Natural killer cell (primary cell): ENCODE results near the gene BRF1. TPM values are rescaled to one million over a fixed set of nuclear protein-coding genes. Genes with fewer than 3 reads are reported as not detected.

ENCODE experiments used
- ATAC-seq, 3 donors: fragments of 150-1000 bp in 2 of 3; fragments of 200-7000 bp in 1 of 3; cut with Tn5 transposase; 1 replicate in 1 of 3; 2 replicates in 2 of 3; pipeline ENCODE4 v1.10.0; 2021; ENCODE audit warnings: mild to moderate bottlenecking in 2 of 3, moderate library complexity in 2 of 3
- DNase-seq, 2 donors: peaks; one replicate each; pipeline versions ENCODE4 v3.0.0 to v3.0.0-alpha.2; 2013 to 2021; ENCODE audit warnings: mixed read lengths in 1 of 2
- H3K27ac ChIP-seq: one replicate; pipeline ENCODE4 v1.5.1; 2013; ENCODE audit warnings: mild to moderate bottlenecking, low read length
- H3K27me3 ChIP-seq: one replicate; pipeline ENCODE4 v1.6.1; 2013; ENCODE audit warnings: low read length; ENCODE audit not compliant: control insufficient read depth, insufficient read depth
- H3K36me3 ChIP-seq: one replicate; pipeline ENCODE4 v1.6.1; 2013; ENCODE audit warnings: low read length; ENCODE audit not compliant: control insufficient read depth, insufficient read depth
- H3K4me1 ChIP-seq: one replicate; pipeline ENCODE4 v1.6.1; 2013; ENCODE audit warnings: low read length; ENCODE audit not compliant: control insufficient read depth, insufficient read depth
- H3K4me3 ChIP-seq: one replicate; pipeline ENCODE4 v1.5.1; 2013; ENCODE audit warnings: low read length
- H3K9me3 ChIP-seq: one replicate; pipeline ENCODE4 v1.6.1; 2013; ENCODE audit warnings: low read length; ENCODE audit not compliant: control insufficient read depth, insufficient read depth
- H3K27ac Mint-ChIP-seq, 2 donors: one replicate each; pipeline ENCODE4 v1.8.0; 2022; ENCODE audit warnings: mild to moderate bottlenecking in 2 of 2, mixed read lengths in 2 of 2, moderate library complexity in 1 of 2
- H3K27me3 Mint-ChIP-seq, 2 donors: one replicate each; pipeline ENCODE4 v1.8.0; 2022; ENCODE audit warnings: low read depth in 2 of 2, mixed read lengths in 2 of 2
- H3K36me3 Mint-ChIP-seq: one replicate; pipeline ENCODE4 v1.8.0; 2022; ENCODE audit warnings: mixed read lengths
- H3K4me1 Mint-ChIP-seq, 2 donors: one replicate each; pipeline ENCODE4 v1.8.0; 2022; ENCODE audit warnings: mixed read lengths in 2 of 2
- H3K4me3 Mint-ChIP-seq: one replicate; pipeline ENCODE4 v1.8.0; 2022; ENCODE audit warnings: mild to moderate bottlenecking, moderate library complexity, mixed read lengths
- H3K9me3 Mint-ChIP-seq, 2 donors: one replicate each; pipeline ENCODE4 v1.8.0; 2022; ENCODE audit warnings: mixed read lengths in 2 of 2
- CTCF ChIP-seq: fragments of 200-600 bp; IDR thresholded peaks from one replicate; pipeline ENCODE4 v1.8.0; 2022; ENCODE audit warnings: antibody characterized with exemption
- whole genome bisulfite sequencing: methylation state at CpG from one replicate; pipeline ENCODE4 v1.1.7; 2013; ENCODE audit warnings: missing lambda C conversion rate; ENCODE audit not compliant: insufficient coverage; 5-methylcytosine and 5-hydroxymethylcytosine counted together
- intact Hi-C: fragments of 100-400 bp; cut with micrococcal nuclease; formaldehyde crosslinking; loops from one replicate; pipeline ENCODE4 v1.14.2; 2022
- total RNA-seq, 4 donors: library from RNA; stranded (reverse); fragments of 120-200 nt in 1 of 4; gene quantifications; one replicate each; pipeline versions ENCODE4 v1.2.3 to v1.2.4, GENCODE V29; 2013 to 2022

BRF1 gene
- total RNA-seq, 3 donors from 2014 or later (not counting 1 experiment from before 2014, with no cell fraction given) = 82.4 to 92.7 (median 87.4) TPM

GRCh38 chr14:105209091-105209490 lies 91.7 kb downstream of the BRF1 start:
- H3K4me3 Mint-ChIP-seq = no peak overlapping the region
- Histone ChIP-seq H3K4me3 (no peak overlapping the region), H3K27me3 (no peaks in the 10 kb centered on the region), H3K4me1 (peaks cover 8% of the 10 kb centered on the region), H3K36me3 (peaks cover 16% of the 10 kb centered on the region), H3K27ac (no peak overlapping the region), H3K9me3 (no peaks in the 10 kb centered on the region)
- peaks cover 0 to 10% of the 10 kb centered on the region in 2 donors for H3K4me1 Mint-ChIP-seq
- WGBS = 91% methylated on average over 8 of the region's 8 CpGs
- no peaks in the 10 kb centered on the region for H3K9me3 Mint-ChIP-seq
- DNase-seq (no peak), ATAC-seq (no peak)
- no peaks in the 10 kb centered on the region for H3K27me3 Mint-ChIP-seq
- no peak for TF ChIP-seq CTCF
- intact Hi-C loops = loop anchor here (10.0 kb wide), 1 partner anchor 86 kb away; no protein-coding TSS in a partner anchor
- no peaks in the 10 kb centered on the region for H3K36me3 Mint-ChIP-seq
- H3K27ac Mint-ChIP-seq = no peak overlapping the region

GRCh38 chr14:105208738-105209075 lies 92.1 kb downstream of the BRF1 start:
- H3K4me3 Mint-ChIP-seq = no peak overlapping the region
- H3K9me3 Mint-ChIP-seq = no peaks in the 10 kb centered on the region
- Histone ChIP-seq H3K9me3 (no peaks in the 10 kb centered on the region), H3K27me3 (no peaks in the 10 kb centered on the region), H3K4me1 (peaks cover 8% of the 10 kb centered on the region), H3K27ac (no peak overlapping the region), H3K36me3 (peaks cover 16% of the 10 kb centered on the region), H3K4me3 (no peak overlapping the region)
- H3K27ac Mint-ChIP-seq = no peak overlapping the region
- no peak for ATAC-seq
- DNase-seq = no peak
- H3K4me1 Mint-ChIP-seq = peaks cover 0 to 10% of the 10 kb centered on the region in 2 donors
- 86% methylated on average over 12 of the region's 12 CpGs for WGBS
- no peaks in the 10 kb centered on the region for H3K36me3 Mint-ChIP-seq
- intact Hi-C loops = loop anchor here (10.0 kb wide), 1 partner anchor 86 kb away; no protein-coding TSS in a partner anchor
- H3K27me3 Mint-ChIP-seq = no peaks in the 10 kb centered on the region
- no peak for TF ChIP-seq CTCF

GRCh38 chr14:105207996-105208737 lies 92.6 kb downstream of the BRF1 start:
- intact Hi-C loops = loop anchor here (10.0 kb wide), 1 partner anchor 87 kb away; no protein-coding TSS in a partner anchor
- no peak overlapping the region for H3K27ac Mint-ChIP-seq
- no peak overlapping the region for H3K4me3 ChIP-seq

More at GRCh38 chr14:105207996-105208737, 92.6 kb downstream of the BRF1 start:
- Mint-ChIP-seq H3K36me3 (no peaks in the 10 kb centered on the region), H3K4me1 (peaks cover 0 to 10% of the 10 kb centered on the region in 2 donors), H3K9me3 (no peaks in the 10 kb centered on the region), H3K27me3 (no peaks in the 10 kb centered on the region), H3K4me3 (no peak overlapping the region)
- TF ChIP-seq CTCF = no peak
- Histone ChIP-seq H3K27me3 (no peaks in the 10 kb centered on the region), H3K36me3 (peaks cover 13% of the 10 kb centered on the region), H3K9me3 (no peaks in the 10 kb centered on the region), H3K27ac (no peak overlapping the region), H3K4me1 (peaks cover 10% of the 10 kb centered on the region)
- no peak for ATAC-seq
- WGBS = 94% methylated on average over 24 of the region's 25 CpGs
- DNase-seq = no peak
